GM18909 (cell line): ENCODE results near the gene ILDR1.
"Not testable (repeated sequence)": the region's sequence is repeated elsewhere in the genome, so short reads cannot be mapped to it uniquely, and the experiment has no call there.

Experiments
- ATAC-seq: cut with Tn5 transposase; IDR thresholded peaks from one replicate; pipeline ENCODE4 v1.9.1; 2021; ENCODE audit warnings: mild to moderate bottlenecking; ENCODE audit not compliant: unreplicated experiment, poor library complexity

Gene ILDR1

DNA sequence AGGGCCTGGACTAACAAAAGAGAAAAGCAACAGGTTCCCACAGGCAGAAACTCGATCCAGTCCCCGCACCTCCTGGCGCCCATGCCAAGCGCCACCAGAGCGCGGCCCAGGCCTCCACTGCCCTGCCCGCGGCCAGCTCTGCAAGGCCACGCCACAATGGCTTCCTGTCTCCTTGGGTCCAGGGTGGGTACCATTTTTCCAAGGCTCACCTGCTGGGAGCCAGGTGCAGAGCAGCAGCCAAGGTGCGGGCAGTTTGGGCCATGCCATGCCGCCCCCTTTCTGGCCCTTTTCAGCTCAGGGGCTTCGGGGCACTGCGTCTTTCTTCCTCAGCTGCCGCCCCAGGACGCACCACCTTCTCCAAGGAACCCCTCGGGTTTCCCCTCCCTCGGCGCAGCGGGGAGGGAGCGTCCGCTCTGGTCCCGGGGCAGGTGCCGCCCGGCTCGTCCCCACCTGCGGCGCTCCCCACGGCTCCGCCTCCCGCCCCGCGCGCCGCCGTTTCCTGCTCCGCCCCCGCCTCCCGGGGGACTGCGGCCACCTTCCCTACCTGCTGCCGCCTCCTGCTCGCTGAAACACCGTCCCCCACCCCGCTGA lies at the start of gene ILDR1:
TSS of gene ILDR1 (minus strand) at position 437 of the 591 bp plus-strand sequence. CDS start at position 267, 170 bp downstream.
- no peak for ATAC-seq

DNA sequence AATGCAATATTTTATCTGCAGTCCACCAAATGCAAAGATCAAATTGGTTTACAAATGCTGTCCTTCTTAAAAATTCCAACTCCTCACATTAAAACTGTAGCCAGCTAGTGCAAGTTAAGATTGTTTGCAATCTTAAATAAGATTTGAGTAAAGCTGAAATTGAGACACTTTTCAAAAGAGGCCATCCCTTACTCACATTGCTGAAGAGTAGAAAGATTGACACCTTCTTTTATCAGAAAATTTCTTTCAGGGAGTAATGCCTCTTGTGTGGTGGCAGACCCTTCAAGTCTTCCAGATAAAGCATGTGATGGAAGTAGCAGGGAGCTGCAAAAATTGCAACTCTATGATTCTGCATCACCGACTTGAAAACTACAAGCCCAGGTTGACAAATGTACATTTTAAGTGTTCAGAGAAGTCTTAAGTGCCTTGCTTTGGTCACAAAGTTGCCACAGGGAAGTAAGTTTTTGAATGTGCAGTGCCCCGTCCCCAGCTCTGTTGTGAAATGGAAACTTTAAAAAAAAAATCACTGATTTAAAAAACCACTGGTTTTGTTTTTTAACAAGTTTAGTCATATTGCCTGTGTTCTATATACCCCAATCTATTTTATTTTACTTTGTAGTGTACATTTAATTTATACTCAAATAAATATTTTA lies 45.7 kb upstream of the ILDR1 start:
- peak; percentile 52 for ATAC-seq

DNA sequence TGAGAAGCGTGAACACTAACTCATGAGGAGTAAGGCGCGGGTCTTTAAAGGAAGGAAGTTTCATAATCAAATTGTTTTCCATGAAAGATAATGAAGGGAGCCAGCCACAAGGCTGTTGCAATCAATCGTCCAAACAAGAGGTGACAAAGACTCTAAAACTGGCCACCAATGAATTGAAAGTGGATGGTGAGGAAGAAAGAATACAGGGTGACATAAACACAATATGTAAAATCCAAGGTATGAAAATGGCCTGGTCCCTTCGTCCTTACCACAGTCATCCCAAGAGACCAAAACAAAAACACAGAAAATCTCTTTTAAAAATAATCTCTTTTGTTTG lies 45.1 kb upstream of the ILDR1 start:
- ATAC-seq, result peak; percentile 44

DNA sequence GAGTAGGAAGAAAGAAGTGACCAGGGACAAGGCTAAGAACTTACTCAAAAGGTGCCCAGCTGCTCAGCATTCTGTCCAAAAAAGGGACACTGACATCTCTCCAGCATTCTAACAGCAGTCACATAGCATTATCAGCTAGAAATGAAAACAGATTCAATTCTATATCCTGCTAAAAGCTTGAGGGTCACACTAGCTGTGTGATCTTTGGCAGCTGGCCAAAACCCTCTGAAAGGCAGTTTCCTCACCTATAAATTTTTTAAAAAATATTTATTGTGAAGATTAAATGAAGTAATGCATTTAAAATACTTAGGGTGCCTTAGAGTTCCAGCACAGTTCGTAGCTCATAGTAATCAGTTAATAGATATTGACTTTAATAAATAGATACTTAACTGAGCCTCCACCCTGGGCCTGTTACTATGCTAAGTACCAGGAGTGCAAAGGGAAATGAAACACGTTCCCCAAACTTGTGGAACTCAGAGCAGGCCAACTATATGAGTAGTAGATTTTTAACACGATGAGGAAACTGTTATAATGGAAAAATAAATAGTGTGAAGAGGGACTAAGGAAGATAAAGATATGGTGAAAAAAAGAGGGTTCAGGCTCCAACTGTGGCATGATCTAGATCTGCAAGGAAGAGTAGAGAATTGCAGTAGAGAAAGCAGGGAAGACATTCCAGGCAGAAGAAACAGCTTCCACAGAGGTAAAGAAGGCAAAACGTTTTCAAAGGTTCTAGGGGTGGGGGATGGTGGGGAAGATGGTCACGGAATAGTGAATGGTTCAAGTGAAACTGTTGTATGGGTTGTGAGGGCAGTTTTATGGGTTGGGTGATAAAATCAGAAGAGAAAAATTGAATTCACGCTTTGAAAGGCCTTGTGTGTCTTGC lies 44.5 kb upstream of the ILDR1 start:
- peak; percentile 28 for ATAC-seq

DNA sequence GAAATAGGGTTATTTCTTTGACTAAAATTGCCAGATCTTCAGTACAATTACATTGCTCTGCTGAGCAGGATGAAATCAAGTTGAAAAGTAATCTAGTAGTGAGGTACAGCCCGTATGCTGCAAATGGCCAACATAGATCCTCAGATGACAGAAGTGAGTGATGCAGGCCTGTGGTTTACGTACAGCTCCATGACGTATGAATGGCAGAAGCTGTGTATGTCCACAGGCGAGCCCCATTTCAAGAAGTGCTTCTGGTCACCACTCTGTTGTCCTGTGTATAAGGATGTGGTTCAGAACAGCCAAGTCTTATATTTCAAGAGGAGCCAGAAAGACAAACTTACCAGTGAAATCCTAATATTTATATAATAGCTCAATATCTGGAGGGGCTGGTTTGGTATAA lies 42.3 kb upstream of the ILDR1 start:
- no peak for ATAC-seq

DNA sequence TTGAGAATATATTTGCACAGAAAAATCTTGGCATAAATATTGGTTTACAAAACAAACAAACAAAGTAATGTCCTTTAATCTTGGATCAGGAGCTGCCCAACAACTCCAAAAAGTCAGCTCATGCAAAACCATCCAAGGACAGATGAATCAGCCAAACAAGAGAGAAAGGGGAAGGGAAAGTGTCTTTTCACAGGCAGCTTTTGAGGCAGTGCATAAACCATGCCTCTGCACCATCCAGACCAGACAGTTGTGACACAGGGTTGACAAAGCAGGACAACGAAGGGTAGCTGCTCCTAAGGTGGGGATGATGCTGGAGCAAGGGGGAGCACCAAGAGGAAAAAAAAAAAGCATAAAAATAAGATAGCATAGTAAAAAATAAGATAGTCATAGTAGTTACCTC lies 41.9 kb upstream of the ILDR1 start:
- peak; percentile 37 for ATAC-seq

DNA sequence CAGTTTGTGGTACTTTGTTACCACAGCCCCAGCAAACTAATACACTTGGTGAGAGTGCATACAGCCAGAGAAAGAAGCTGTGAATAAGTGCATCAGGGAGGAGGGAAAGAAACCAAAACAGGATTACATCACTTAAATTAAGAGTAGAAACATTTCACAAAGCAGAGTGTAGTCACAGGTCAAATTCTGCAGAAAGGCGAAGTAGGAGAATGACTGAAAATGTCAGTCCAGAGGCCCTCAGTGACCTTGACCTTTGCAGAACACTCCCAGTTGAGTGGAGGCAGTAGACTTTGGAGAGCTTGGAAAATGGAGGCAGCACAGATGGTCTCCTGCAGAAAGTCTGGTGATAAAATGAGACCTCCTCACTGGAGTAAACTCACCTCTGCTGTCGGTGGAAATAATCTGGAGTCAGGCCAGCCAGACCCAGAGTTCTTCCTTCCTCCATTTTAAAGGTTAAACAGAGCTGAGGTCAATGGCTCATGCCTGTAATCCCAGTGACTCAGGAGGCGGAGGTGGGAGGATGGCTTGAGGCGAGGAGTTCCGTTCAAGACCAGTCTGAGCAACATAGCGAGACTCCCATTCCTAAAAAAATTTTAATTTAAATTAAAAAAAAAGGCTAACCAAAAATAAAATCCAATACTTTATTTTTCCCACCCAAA lies 38.1 kb upstream of the ILDR1 start:
- no peak for ATAC-seq

DNA sequence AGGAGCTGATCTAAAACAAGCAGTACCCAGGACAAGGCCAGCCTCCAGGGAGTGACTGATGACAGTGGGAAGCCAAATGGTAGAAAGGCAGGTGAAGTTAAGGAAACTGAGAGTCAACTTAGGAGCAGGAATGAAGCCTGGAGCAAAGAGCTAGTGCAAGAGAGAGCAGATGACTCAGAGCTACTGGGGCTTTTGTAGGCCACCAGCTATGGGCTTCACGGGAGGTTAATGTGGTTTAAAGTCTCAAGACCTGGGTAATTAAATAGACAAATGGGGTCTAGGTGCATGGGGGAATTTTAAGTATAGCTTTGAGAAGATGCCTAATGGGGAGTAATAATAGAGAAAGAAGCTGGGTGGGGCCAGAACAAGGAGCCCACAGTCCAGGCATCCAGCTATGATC lies 36.2 kb upstream of the ILDR1 start:
- ATAC-seq, result no peak

DNA sequence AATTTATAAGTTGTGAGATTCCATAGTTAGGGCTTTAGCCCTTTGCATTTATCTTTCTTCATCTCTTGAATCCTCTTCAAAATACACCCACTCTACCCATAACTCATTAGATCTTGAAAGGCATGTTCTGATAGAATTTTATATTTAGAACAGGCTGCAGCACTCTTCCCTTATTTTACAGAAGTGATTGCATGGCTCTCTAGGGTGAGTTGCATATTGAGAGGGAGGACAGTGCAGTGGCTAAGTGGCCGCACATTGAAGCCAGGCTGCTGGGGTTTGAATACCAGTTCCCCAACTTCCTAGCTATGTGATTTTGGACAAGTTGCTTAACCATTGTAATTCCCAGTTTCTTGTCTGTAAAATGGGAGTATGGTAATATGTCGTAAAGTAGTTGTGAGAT lies 35.6 kb upstream of the ILDR1 start:
- no peak for ATAC-seq

DNA sequence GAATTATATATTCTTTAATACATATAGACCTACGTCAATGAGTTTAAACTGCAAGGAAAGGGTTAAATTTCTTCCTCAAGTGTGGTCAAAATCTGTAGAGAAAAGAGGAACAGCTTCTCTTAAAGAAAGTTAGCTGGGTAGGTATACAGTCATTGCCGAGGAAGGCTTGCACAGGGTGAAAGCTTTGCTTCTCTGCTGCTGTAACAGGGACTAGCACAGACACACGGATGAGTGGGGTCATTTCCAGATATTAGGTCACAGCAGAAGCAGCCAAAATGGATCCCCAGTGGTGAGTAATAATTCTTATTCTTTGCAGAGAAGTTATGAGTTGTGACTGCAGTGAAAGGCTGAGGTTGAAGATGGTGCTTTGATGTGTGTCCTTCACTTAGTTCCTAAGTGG lies 33.2 kb upstream of the ILDR1 start, which contains the start of gene CD86:
TSS of gene CD86 (plus strand) at position 148 of the 400 bp plus-strand sequence. CDS start at position 276, 128 bp downstream.
- ATAC-seq, result peak; percentile 96

DNA sequence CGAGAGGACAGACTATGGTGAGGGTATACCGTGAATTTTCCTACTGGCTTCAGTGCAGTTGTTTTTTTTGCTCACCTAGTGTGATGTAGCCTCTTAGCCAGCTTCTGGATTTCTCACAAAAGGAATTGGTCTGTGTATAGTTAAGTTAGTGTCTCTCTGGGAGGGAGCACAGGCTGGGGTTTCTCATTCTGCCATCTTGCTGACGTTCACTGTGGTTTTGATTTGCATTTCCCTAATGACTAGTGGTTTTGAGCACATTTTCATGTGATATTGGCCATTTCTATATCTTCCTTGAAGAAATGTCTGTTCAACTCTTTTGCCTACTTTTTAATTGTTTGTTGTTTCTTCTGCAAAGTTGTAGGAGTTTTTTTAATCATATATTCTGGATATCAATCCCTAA lies 30.9 kb upstream of the ILDR1 start:
- no peak for ATAC-seq

DNA sequence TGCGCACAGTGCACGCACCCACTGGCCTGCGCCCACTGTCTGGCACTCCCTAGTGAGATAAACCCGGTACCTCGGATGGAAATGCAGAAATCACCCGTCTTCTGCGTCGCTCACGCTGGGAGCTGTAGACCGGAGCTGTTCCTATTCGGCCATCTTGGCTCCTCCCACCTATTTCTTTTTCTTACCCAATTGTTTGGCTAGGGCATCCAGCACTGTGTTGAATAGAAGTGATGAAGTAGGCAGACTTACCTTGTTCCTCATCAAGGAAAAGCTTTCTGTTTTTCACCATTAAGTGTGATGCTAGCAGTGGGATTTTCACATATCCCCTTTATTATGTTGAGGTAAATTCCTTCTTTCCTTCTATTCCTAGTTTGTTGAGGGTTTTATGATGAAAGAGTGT lies 25.7 kb upstream of the ILDR1 start:
- not testable (repeated sequence) for ATAC-seq

DNA sequence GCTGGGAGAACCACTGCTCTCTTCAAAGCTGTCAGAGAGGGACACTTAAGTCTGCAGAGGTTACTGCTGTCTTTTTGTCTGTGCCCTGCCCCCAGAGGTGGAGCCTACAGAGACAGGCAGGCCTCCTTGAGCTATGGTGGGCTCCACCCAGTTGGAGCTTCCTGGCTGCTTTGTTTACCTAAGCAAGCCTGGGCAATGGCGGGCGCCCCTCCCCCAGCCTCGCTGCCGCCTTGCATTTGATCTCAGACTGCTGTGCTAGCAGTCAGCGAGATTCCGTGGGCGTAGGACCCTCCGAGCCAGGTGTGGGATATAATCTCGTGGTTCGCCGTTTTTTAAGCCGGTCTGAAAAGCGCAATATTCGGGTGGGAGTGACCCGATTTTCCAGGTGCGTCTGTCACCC lies 25.2 kb upstream of the ILDR1 start:
- ATAC-seq, result not testable (repeated sequence)

DNA sequence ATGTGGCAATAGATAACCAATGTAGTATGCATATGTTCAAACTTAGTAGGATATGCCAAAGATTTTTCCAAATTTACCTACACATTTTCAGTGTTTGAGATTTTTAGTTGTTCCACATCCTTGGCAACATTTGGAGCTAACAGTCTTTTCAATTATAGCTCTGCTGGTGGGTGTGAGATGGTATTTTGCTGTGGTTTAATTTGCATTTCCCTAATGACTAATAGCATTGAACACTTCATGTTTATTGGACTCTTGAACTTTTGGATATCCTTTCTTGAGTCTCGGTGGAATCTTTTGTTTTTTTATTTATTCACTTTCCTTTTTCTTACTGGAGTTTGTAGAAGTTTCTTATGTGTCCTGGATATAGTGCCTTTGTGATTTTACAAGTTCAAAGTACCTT lies 11.0 kb upstream of the ILDR1 start:
- ATAC-seq, result no peak

DNA sequence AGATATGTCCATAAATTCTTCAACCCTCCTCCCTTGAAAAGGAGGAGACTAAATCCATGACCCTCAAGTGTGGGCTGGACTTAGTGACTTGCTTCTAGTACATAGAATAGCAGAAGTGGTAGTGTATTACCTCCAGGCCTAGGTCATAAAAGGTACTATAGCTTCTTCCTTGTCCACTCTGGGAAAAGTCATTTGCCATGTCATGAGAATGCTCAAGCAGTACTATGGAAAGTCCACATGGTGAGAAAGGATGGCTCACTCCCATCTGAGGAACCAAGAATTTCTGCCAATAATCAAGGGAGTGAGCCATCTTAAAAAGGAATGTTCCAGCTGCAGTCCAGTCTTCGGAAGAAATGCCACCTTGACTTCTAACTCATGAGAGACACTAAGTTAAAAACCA lies 10.5 kb upstream of the ILDR1 start:
- no peak for ATAC-seq

DNA sequence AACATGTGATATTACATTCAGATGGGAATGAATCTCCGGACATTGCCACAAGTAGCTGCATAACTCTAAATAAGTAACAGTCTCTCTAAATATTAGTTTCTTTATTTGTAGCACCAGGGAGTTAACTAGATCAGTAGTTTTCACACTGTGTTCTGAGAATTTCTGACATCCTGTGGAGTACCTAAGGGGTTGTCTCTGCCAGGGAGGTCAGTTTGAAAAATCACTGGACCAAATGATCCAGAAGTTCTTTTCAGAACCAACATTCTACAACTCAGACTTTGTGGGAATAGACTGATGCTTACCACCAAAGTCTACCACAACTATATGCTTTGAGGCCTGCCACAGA lies 9.0 kb upstream of the ILDR1 start:
- ATAC-seq, result peak; percentile 45

DNA sequence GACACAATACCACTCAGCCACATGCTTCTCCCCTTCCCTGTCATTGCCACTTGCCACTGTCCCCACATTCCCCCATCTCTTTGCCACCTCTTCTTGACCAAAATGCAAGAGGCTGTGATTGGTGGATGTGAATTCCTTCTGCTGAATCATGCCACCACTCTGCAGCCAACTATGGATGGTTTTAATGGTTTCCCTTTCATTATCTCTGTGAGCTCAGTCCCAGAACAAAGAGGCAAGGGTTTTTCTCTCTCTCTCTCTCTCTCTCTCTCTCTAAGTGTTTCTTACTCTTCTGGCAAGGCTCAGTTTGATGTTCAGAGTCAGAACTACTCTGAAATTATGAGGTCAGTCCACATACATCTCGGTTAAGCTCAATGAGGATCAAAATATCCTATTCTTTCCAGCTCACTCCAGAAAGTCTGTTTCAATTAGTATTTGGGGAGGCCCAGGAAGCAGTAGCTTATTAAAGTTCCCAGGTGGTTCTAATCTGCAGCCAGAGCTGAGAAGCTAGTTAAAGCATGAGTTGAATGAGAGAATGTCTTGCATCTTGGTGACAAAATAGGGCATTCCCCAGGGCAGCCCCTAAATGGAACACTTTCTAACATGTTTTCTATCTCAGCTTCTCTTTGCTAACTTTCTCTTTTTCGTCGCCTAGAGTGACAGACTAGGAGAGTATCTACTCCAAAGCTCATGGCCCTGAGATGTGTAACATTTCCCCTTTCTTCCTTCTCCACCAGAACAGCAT lies 8.5 kb upstream of the ILDR1 start:
- ATAC-seq, result peak; percentile 49

DNA sequence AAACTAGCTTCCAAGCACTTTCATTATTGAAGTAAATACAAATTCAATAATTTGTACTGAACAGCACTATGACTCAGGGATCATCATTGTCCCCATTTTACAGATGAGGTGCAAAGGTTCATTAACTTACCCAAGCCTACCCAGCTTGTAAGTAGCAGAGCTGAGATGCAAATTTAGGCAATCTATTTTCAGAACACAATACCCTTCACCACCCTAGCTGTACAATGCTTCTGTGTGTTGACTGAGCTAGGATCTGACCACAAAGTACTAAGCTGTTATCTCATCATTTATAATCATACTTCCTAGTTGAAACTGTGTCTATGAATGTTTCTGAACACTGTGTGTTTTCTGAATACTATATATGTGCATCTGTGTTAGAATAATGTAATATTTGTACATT lies 3.2 kb upstream of the ILDR1 start:
- peak; percentile 88 for ATAC-seq

DNA sequence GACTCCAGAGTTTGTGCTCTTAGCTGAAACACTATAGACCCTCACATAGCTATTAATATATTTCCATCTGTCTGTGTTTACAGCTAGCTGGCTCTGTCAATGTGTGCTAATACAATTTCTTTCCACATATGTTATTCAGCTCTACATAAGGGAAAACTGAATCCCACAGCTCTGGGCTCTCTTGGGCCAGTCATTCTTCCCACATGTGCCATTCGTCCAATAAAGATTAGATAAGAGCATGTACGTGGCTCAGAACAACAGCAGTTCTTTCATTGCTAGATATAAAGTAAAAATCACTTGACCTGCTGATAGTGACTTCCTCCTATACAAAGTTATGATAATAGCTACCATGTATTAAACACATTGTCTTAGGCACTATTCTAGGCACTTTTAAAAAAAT lies 2.8 kb upstream of the ILDR1 start:
- no peak for ATAC-seq

DNA sequence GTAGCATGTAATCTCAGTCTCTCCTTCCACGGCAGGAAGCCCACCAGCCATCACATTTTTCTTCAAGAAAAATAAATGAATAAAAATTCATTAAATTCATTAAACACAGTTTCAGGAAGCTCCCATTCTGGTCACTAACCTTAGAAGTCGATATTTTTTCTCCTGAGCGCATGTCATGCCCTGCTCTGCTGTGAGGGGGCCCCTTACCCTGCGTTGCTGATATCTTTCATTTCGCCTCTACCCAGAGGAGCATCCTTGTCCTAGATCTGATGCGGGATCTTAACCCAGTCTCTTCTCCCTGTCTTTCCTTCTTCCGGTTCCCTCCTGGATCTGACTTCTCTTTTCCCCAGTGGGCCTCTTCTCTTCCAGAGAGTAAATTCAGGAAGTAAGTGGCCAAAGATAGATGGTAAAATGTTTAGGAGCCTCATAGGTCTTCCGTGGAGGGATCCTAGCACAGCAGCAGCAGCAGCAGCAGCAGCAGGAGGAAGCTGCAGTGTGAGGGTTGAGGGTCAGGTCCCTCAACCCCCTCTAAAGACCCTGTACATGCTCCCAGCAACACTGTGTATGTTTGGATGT lies 1.4 kb upstream of the ILDR1 start:
- ATAC-seq, result no peak
